B cell (primary cell): ENCODE measurements around the gene ADAMTSL5.

Source experiments
- CTCF ChIP-seq: fragments of 200-600 bp; IDR thresholded peaks from one replicate; pipeline ENCODE4 v1.8.0; 2022; ENCODE audit warnings: antibody characterized with exemption, mild to moderate bottlenecking
- EZH2 ChIP-seq: IDR thresholded peaks from 2 replicates; pipeline ENCODE4 v1.6.1; 2012; ENCODE audit warnings: borderline replicate concordance, low read depth, mild to moderate bottlenecking, moderate library complexity, low read length; ENCODE audit not compliant: insufficient read depth, poor library complexity, severe bottlenecking

DNA sequence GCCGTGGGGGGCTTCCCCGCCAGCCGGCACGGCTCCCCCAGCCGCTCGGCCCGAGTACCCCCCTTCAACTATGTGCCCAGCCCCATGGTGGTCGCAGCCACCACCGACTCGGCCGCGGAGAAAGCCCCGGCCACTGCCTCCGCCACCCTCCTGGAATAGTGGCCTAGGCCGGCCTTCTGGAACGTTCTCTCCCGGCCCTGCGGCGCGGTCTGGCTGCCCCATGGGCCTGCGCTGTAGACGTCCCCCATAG lies 42.8 kb downstream of the ADAMTSL5 start:
- TF ChIP-seq EZH2 (no peak), CTCF (no peak)
